Vagina (tissue), 2 donors: ENCODE data around the gene CAMK4. TPM values are rescaled to one million over a fixed set of nuclear protein-coding genes. Genes with fewer than 3 reads are reported as not detected.

ENCODE experiments used
- DNase-seq, 2 donors: peaks; one replicate each; pipeline ENCODE4 v3.0.0-alpha.2; 2017; ENCODE audit errors: extremely low spot score in 2 of 2
- H3K27ac ChIP-seq: fragments of 200-600 bp; sonication (generic); one replicate; pipeline ENCODE4 v1.5.1; 2019
- H3K27me3 ChIP-seq: fragments of 200-600 bp; sonication (generic); one replicate; pipeline ENCODE4 v1.5.1; 2019
- H3K36me3 ChIP-seq, 2 donors: fragments of 200-600 bp; sonication (generic); one replicate each; pipeline ENCODE4 v1.5.1; 2017 to 2019
- H3K4me1 ChIP-seq: fragments of 200-600 bp; sonication (generic); one replicate; pipeline ENCODE4 v1.5.1; 2019
- H3K4me3 ChIP-seq, 2 donors: fragments of 200-600 bp; sonication (generic); 1 replicate in 1 of 2; 2 replicates in 1 of 2; pipeline ENCODE4 v1.5.1; 2016 to 2019
- H3K9me3 ChIP-seq: fragments of 200-600 bp; sonication (generic); one replicate; pipeline ENCODE4 v1.5.1; 2019
- POLR2A ChIP-seq, 2 donors: fragments of 450-650 bp; IDR thresholded peaks; one replicate each; pipeline ENCODE4 v1.6.1; 2017; ENCODE audit warnings: antibody characterized with exemption in 2 of 2, mild to moderate bottlenecking in 2 of 2, moderate library complexity in 2 of 2
- POLR2AphosphoS5 ChIP-seq, 2 donors: sonication (generic); formaldehyde crosslinking; IDR thresholded peaks; one replicate each; pipeline ENCODE4 v1.9.0; 2017; ENCODE audit warnings: antibody characterized with exemption in 2 of 2, mild to moderate bottlenecking in 2 of 2, low read depth in 1 of 2; ENCODE audit not compliant: insufficient read depth in 1 of 2
- intact Hi-C: fragments of 100-400 bp; cut with DNase I; formaldehyde crosslinking; loops from one replicate; pipeline ENCODE4 v1.15.1; 2023
- total RNA-seq: library from RNA; depleted of rRNA; stranded (reverse); fragments of >200 nt; gene quantifications from one replicate; pipeline ENCODE4 v1.2.3, GENCODE V29; 2016
- TF ChIP-seq, protein P1 (sequence below), 3 experiments: fragments of 450-650 bp in 2 of 3; fragments of 200-600 bp in 1 of 3; sonication (generic) in 1 of 3; IDR thresholded peaks; one replicate each; pipeline ENCODE4 v1.5.1; 2017 to 2019; ENCODE audit warnings: antibody characterized with exemption in 3 of 3, mild to moderate bottlenecking in 2 of 3, moderate library complexity in 2 of 3

CAMK4 gene
- total RNA-seq, 1 donor from 2014 or later = 11.8 TPM

DNA sequence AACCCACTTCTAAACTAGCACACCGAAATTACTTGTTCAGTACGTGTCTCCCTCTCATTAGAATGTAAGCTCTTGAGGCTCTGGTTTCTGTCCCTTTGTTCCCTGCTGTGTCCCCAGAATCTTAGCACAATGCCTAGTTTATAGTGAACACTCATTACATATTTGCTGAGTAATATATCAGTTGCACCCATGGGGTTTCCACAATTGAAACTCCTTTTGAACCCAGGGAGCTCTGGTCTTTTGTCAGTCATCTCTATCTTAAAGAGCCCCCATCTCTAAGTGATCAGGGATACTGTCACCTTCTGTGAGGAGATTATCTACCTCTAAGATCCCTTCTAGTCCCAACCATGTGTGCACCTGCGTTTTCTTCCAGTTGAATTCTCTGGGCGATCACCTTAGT is 12.8 kb downstream of the CAMK4 start:
- TF ChIP-seq, protein P1, sequence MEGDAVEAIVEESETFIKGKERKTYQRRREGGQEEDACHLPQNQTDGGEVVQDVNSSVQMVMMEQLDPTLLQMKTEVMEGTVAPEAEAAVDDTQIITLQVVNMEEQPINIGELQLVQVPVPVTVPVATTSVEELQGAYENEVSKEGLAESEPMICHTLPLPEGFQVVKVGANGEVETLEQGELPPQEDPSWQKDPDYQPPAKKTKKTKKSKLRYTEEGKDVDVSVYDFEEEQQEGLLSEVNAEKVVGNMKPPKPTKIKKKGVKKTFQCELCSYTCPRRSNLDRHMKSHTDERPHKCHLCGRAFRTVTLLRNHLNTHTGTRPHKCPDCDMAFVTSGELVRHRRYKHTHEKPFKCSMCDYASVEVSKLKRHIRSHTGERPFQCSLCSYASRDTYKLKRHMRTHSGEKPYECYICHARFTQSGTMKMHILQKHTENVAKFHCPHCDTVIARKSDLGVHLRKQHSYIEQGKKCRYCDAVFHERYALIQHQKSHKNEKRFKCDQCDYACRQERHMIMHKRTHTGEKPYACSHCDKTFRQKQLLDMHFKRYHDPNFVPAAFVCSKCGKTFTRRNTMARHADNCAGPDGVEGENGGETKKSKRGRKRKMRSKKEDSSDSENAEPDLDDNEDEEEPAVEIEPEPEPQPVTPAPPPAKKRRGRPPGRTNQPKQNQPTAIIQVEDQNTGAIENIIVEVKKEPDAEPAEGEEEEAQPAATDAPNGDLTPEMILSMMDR (IDR thresholded peaks at IDR 0.05) = no peak
- TF ChIP-seq POLR2AphosphoS5 (IDR thresholded peaks at IDR 0.05; ENCODE audit: insufficient read depth in 1 of 2, low read depth in 1 of 2) = no peak
- TF ChIP-seq POLR2A (IDR thresholded peaks at IDR 0.05) = no peak
- no peaks in the 10 kb centered on the region for H3K9me3 ChIP-seq
- intact Hi-C loops = no loop called here
- H3K4me3 ChIP-seq = no peak overlapping the region
- no peaks in the 10 kb centered on the region for H3K36me3 ChIP-seq
- H3K27me3 ChIP-seq = no peaks in the 10 kb centered on the region
- no peak overlapping the region for H3K27ac ChIP-seq
- no peaks in the 10 kb centered on the region for H3K4me1 ChIP-seq
- DNase-seq = no peak

GRCh38 chr5:111237470-111237869 is 13.3 kb downstream of the CAMK4 start:
- TF ChIP-seq, protein P1 (IDR thresholded peaks at IDR 0.05) = no peak
- TF ChIP-seq POLR2AphosphoS5 (IDR thresholded peaks at IDR 0.05; ENCODE audit: insufficient read depth in 1 of 2, low read depth in 1 of 2) = no peak
- no peak for TF ChIP-seq POLR2A (IDR thresholded peaks at IDR 0.05)
- no peak overlapping the region for H3K4me3 ChIP-seq
- intact Hi-C loops = no loop called here
- H3K36me3 ChIP-seq = no peaks in the 10 kb centered on the region
- no peak for DNase-seq
- H3K27me3 ChIP-seq = no peaks in the 10 kb centered on the region
- no peaks in the 10 kb centered on the region for H3K9me3 ChIP-seq
- H3K4me1 ChIP-seq = no peaks in the 10 kb centered on the region
- H3K27ac ChIP-seq = no peak overlapping the region

DNA sequence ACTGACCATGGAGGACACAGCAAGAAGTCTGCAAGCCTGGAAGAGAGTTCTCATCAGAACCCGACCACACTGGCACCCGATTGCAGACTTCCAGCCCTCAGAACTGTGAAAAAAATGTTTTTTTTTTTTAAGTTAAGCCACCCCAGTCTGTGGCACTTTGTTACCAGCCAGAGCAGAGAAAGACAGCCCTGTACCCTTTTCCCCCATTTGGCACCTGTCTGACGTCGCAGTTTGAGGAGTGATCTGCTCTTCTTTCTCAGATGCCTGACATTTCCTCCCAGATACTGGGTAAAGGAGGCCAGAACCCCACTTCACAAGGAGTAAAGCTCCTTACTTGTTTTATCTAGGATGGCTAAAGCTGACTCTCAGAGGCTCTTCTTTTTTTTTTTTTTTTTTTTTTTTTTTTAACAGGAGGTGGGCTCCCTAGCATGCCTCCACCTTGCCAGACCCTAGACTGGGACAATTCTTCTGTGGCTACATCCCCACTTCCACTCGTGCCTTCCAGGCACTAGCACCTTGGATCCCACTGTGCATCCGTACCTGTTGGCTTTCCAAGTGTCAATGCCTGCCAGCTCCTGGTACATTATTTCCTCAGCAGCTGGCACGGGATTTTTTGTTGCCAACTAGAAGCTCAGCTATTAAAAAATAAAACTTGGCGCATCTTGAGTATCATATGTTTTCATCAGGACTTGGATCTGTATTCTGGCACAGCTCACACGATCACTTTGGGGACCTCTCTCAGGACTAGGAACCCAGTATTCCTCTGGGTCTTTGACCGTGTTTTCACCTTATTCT is 14.4 kb downstream of the CAMK4 start:
- Histone ChIP-seq H3K27me3 (no peaks in the 10 kb centered on the region), H3K27ac (no peak overlapping the region), H3K4me3 (no peak overlapping the region), H3K4me1 (no peaks in the 10 kb centered on the region), H3K9me3 (no peaks in the 10 kb centered on the region), H3K36me3 (no peaks in the 10 kb centered on the region)
- DNase-seq = no peak
- intact Hi-C loops = no loop called here
- TF ChIP-seq POLR2AphosphoS5 (IDR thresholded peaks at IDR 0.05; ENCODE audit: insufficient read depth in 1 of 2, low read depth in 1 of 2) (no peak), POLR2A (IDR thresholded peaks at IDR 0.05) (no peak)
- TF ChIP-seq, protein P1 (IDR thresholded peaks at IDR 0.05) = no peak

DNA sequence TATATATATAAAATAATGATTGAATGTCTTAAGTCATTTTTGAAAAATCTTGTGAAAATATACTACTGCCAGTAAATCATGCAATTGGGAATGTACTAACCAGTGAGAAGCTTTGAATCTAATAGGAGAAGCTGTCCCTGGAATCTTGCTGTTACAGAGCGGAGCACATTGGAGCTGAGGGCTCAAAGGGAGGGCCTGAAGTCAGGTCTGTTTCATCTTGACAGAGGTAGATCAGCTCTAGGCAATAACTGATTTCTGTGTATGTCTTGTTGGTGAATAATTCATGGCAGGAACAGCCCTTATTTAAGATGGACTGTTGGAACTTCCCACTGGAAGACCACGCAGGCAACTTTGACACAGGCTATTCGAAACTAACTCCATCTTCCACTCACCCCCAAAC is 17.5 kb downstream of the CAMK4 start:
- Histone ChIP-seq H3K27me3 (no peaks in the 10 kb centered on the region), H3K9me3 (no peaks in the 10 kb centered on the region)
- TF ChIP-seq POLR2AphosphoS5 (IDR thresholded peaks at IDR 0.05; ENCODE audit: insufficient read depth in 1 of 2, low read depth in 1 of 2) (no peak), POLR2A (IDR thresholded peaks at IDR 0.05) (no peak)
- TF ChIP-seq, protein P1 (IDR thresholded peaks at IDR 0.05) = no peak

DNA sequence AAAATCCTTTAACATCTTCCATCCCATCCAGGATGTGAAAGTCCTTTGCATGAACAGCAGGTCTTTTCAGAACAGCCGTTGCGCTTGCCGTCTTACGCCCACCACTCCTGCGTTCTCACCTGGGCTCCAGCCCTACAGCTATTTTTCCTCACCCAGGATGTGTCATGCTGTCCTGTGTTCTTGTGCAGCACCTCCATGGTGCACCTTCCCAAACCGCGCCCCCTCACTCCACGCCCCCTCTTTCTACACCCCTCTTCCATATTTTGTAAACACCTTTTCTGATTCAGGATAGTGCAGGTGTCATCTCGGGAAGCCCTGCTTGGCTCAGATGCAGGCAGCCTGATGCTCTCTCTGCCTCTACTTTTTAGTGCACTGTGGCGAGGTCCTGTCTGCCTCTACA is 18.4 kb downstream of the CAMK4 start:
- TF ChIP-seq POLR2AphosphoS5 (IDR thresholded peaks at IDR 0.05; ENCODE audit: insufficient read depth in 1 of 2, low read depth in 1 of 2) = no peak
- no peak for TF ChIP-seq POLR2A (IDR thresholded peaks at IDR 0.05)
- TF ChIP-seq, protein P1 (IDR thresholded peaks at IDR 0.05) = no peak
- H3K9me3 ChIP-seq = no peaks in the 10 kb centered on the region
- intact Hi-C loops = no loop called here
- DNase-seq = no peak
- H3K36me3 ChIP-seq = no peaks in the 10 kb centered on the region
- H3K27me3 ChIP-seq = no peaks in the 10 kb centered on the region
- no peak overlapping the region for H3K27ac ChIP-seq
- no peaks in the 10 kb centered on the region for H3K4me1 ChIP-seq
- no peak overlapping the region for H3K4me3 ChIP-seq

More for the DNA sequence above, 17.5 kb downstream of the CAMK4 start:
- intact Hi-C loops = no loop called here
- no peak for DNase-seq
- H3K27ac ChIP-seq = no peak overlapping the region
- H3K4me1 ChIP-seq = no peaks in the 10 kb centered on the region
- H3K36me3 ChIP-seq = no peaks in the 10 kb centered on the region
- H3K4me3 ChIP-seq = no peak overlapping the region
